CD4-positive, alpha-beta T cell treated with Interleukin-15 for 1 hour (primary cell): Measurements from ENCODE around the gene CFAP46.

ENCODE experiments used
- DNase-seq: peaks from one replicate; pipeline ENCODE4 v3.0.0-alpha.2; 2020

CFAP46 gene

GRCh38 chr10:132764108-132764507 is 178.3 kb downstream of the CFAP46 start:
- DNase-seq = no peak

- no peak for DNase-seq
Observed at GRCh38 chr10:132763545-132763944, 178.8 kb downstream of the CFAP46 start.

GRCh38 chr10:132762267-132762666 is 180.1 kb downstream of the CFAP46 start:
- DNase-seq = no peak

- no peak for DNase-seq
Observed at GRCh38 chr10:132761395-132762060, 180.8 kb downstream of the CFAP46 start.

GRCh38 chr10:132758865-132759264 is 183.5 kb downstream of the CFAP46 start:
- no peak for DNase-seq
